Trophoblast cell (in vitro differentiated cells and primary cell): ENCODE data around the gene PPFIA2.

Source experiments
- DNase-seq, 2 donors: peaks; one replicate each; pipeline ENCODE4 v3.0.0-alpha.2; 2016
- H2AFZ ChIP-seq: 2 replicates; pipeline ENCODE4 v1.6.1; 2013; ENCODE audit warnings: low read length, moderate library complexity, mild to moderate bottlenecking; ENCODE audit not compliant: insufficient read depth, poor library complexity
- H2AK5ac ChIP-seq: 2 replicates; pipeline ENCODE4 v1.6.1; 2013; ENCODE audit warnings: mild to moderate bottlenecking, low read length
- H2BK120ac ChIP-seq: 2 replicates; pipeline ENCODE4 v1.6.1; 2013; ENCODE audit warnings: low read length, mild to moderate bottlenecking, moderate library complexity; ENCODE audit not compliant: insufficient read depth, poor library complexity
- H2BK12ac ChIP-seq: 2 replicates; pipeline ENCODE4 v1.6.1; 2013; ENCODE audit warnings: mild to moderate bottlenecking, low read length, moderate library complexity
- H2BK5ac ChIP-seq: 2 replicates; pipeline ENCODE4 v1.6.1; 2013; ENCODE audit warnings: low read length, low read depth, moderate library complexity, mild to moderate bottlenecking; ENCODE audit not compliant: poor library complexity
- H3K14ac ChIP-seq: 2 replicates; pipeline ENCODE4 v1.6.1; 2013; ENCODE audit warnings: mild to moderate bottlenecking, low read length
- H3K18ac ChIP-seq: 2 replicates; pipeline ENCODE4 v1.6.1; 2013; ENCODE audit warnings: mild to moderate bottlenecking, low read length
- H3K23ac ChIP-seq: 2 replicates; pipeline ENCODE4 v1.6.1; 2013; ENCODE audit warnings: low read length
- H3K27ac ChIP-seq: 2 replicates; pipeline ENCODE4 v1.5.1; 2013; ENCODE audit warnings: low read depth, mild to moderate bottlenecking, inconsistent platforms, low read length, moderate library complexity
- H3K27me3 ChIP-seq: 2 replicates; pipeline ENCODE4 v1.6.1; 2013; ENCODE audit warnings: inconsistent platforms, mild to moderate bottlenecking, low read length, moderate library complexity; ENCODE audit not compliant: insufficient read depth
- H3K36me3 ChIP-seq, 2 experiments: 1 replicate in 1 of 2; 2 replicates in 1 of 2; pipeline ENCODE4 v1.6.1; 2013; ENCODE audit warnings: low read length in 2 of 2, mild to moderate bottlenecking in 2 of 2, moderate library complexity in 1 of 2; ENCODE audit not compliant: insufficient read depth in 2 of 2, control insufficient read depth in 1 of 2
- H3K4ac ChIP-seq: 2 replicates; pipeline ENCODE4 v1.6.1; 2013; ENCODE audit warnings: low read depth, mild to moderate bottlenecking, low read length, moderate library complexity
- H3K4me1 ChIP-seq, 2 experiments: 1 replicate in 1 of 2; 2 replicates in 1 of 2; pipeline ENCODE4 v1.6.1; 2013; ENCODE audit warnings: low read length in 2 of 2, mild to moderate bottlenecking in 2 of 2, moderate library complexity in 1 of 2; ENCODE audit not compliant: insufficient read depth in 2 of 2, control insufficient read depth in 1 of 2
- H3K4me2 ChIP-seq: 2 replicates; pipeline ENCODE4 v1.6.1; 2013; ENCODE audit warnings: inconsistent platforms, mild to moderate bottlenecking, low read length, moderate library complexity
- H3K4me3 ChIP-seq: 2 replicates; pipeline ENCODE4 v1.5.1; 2013; ENCODE audit warnings: mild to moderate bottlenecking, low read depth, low read length, inconsistent platforms
- H3K79me1 ChIP-seq: one replicate; pipeline ENCODE4 v1.6.1; 2013; ENCODE audit warnings: low read length
- H3K79me2 ChIP-seq: 2 replicates; pipeline ENCODE4 v1.6.1; 2013; ENCODE audit warnings: low read length, mild to moderate bottlenecking; ENCODE audit not compliant: control insufficient read depth, insufficient read depth, poor library complexity
- H3K9ac ChIP-seq: 2 replicates; pipeline ENCODE4 v1.6.1; 2013; ENCODE audit warnings: mild to moderate bottlenecking, low read length
- H3K9me3 ChIP-seq: 2 replicates; pipeline ENCODE4 v1.6.1; 2013; ENCODE audit warnings: low read depth, mild to moderate bottlenecking, control low read depth, inconsistent platforms, low read length; ENCODE audit not compliant: insufficient read depth
- H4K12ac ChIP-seq: 2 replicates; pipeline ENCODE4 v1.6.1; 2013; ENCODE audit warnings: low read depth, mild to moderate bottlenecking, low read length, moderate library complexity
- H4K8ac ChIP-seq: 2 replicates; pipeline ENCODE4 v1.6.1; 2013; ENCODE audit warnings: low read depth, mild to moderate bottlenecking, low read length, moderate library complexity
- H4K91ac ChIP-seq: one replicate; pipeline ENCODE4 v1.6.1; 2013; ENCODE audit warnings: low read depth, mild to moderate bottlenecking, low read length, moderate library complexity
- WGBS: extraction: QIAGEN DNeasy Blood & Tissue Kit; methylation state at CpG from one replicate; pipeline ENCODE4 v1.1.7; 2013; ENCODE audit warnings: missing lambda C conversion rate; ENCODE audit not compliant: insufficient read length, insufficient coverage; ENCODE audit errors: extremely low coverage; 5-methylcytosine and 5-hydroxymethylcytosine counted together

Gene PPFIA2

DNA sequence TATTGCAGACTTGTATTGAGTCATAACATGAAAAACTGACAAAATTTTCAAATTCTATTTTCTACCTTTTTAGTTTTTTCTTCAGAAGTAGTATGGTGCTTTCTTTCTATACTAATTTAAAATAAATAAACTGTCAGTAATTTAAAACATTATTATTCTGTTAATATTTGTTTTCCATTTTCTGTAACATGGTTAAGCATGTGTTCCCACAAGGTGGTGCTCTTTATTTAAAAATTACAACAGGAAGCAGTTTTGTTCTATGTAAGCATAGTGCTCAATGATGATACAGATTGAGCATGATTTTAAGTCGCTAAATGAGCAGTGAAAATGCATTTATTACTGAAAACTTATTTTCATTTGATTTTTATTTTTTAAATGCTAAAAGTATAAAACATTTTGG, 114.6 kb downstream of the PPFIA2 start:
- Histone ChIP-seq H3K4me3 (no peak overlapping the region), H3K23ac (no peak overlapping the region), H3K4me2 (no peak overlapping the region), H2AK5ac (no peak overlapping the region), H3K27me3 (no peaks in the 10 kb centered on the region), H3K14ac (no peak overlapping the region), H3K4me1 (no peaks in the 10 kb centered on the region), H2AFZ (no peak overlapping the region), H3K36me3 (no peaks in the 10 kb centered on the region), H3K79me1 (no peaks in the 10 kb centered on the region), H3K9ac (no peak overlapping the region), H2BK12ac (no peak overlapping the region), H4K91ac (no peak overlapping the region), H3K18ac (no peak overlapping the region), H3K4ac (no peak overlapping the region), H3K27ac (no peak overlapping the region), H3K9me3 (no peaks in the 10 kb centered on the region), H2BK5ac (no peak overlapping the region), H4K8ac (no peak overlapping the region), H2BK120ac (no peak overlapping the region), H4K12ac (no peak overlapping the region), H3K79me2 (no peaks in the 10 kb centered on the region)
- peak in 1 of 2 donors; percentile 49 for DNase-seq
- WGBS = no CpG with 5 or more reads among the region's 1 CpG

DNA sequence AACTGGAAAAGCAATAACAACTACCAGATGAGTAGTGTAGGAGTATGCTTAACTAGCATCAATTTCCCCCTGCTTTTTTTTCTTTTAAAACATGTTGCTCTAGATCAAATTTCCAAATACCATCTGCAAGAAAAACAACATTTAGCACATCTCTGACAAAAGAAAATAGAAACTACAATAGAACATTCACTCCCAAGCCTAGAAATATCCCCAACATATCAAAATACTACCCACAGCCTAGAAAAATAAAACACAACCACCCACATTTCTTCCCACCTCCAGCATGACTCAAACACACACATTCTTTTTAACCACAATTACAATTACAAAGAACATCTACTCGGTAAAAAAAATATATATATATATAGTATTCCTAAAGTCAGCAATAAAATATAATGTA, 120.0 kb downstream of the PPFIA2 start:
- WGBS = 100% methylated on average over 1 of the region's 1 CpG
- Histone ChIP-seq H3K9ac (no peak overlapping the region), H3K4me3 (no peak overlapping the region), H3K18ac (no peak overlapping the region), H3K4me1 (no peaks in the 10 kb centered on the region), H3K79me2 (no peaks in the 10 kb centered on the region), H4K8ac (no peak overlapping the region), H3K23ac (no peak overlapping the region), H2BK12ac (no peak overlapping the region), H3K36me3 (no peaks in the 10 kb centered on the region), H2AFZ (no peak overlapping the region), H3K4me2 (no peak overlapping the region), H3K4ac (no peak overlapping the region), H3K9me3 (no peaks in the 10 kb centered on the region), H2BK120ac (no peak overlapping the region), H2BK5ac (no peak overlapping the region), H4K12ac (no peak overlapping the region), H3K27me3 (no peaks in the 10 kb centered on the region), H3K79me1 (no peaks in the 10 kb centered on the region), H4K91ac (no peak overlapping the region), H3K14ac (no peak overlapping the region), H2AK5ac (no peak overlapping the region), H3K27ac (no peak overlapping the region)
- DNase-seq = no peak

DNA sequence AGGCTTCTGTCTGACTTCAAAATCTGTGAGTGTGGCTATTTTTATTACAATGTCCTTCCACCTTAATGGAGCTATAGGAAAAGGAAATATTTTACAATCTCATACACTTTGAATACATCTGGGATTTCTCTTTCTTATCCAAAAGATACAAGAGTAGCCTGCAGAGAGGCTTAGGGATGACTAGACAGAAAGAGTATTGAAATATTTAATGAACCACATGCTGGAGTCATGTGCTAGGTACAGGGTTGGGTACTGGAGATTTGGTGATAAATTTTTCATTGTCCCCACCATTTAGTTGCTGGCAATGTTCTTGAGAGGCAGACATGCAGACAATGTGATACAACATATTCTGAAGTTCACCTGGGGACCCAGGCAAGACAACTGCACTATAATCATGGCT, 126.0 kb downstream of the PPFIA2 start:
- no peak overlapping the region for H4K91ac ChIP-seq
- H3K36me3 ChIP-seq = no peaks in the 10 kb centered on the region
- H3K27me3 ChIP-seq = no peaks in the 10 kb centered on the region
- H3K23ac ChIP-seq = no peak overlapping the region
- H2BK5ac ChIP-seq = no peak overlapping the region
- no peak overlapping the region for H2AK5ac ChIP-seq
- no peak for DNase-seq
- no peak overlapping the region for H3K4me2 ChIP-seq
- no peak overlapping the region for H2BK120ac ChIP-seq
- H3K9ac ChIP-seq = no peak overlapping the region
- no peaks in the 10 kb centered on the region for H3K79me2 ChIP-seq
- H2BK12ac ChIP-seq = no peak overlapping the region
- no peak overlapping the region for H3K27ac ChIP-seq
- H3K18ac ChIP-seq = no peak overlapping the region
- H3K9me3 ChIP-seq = no peaks in the 10 kb centered on the region
- H3K4me1 ChIP-seq = no peaks in the 10 kb centered on the region
- H3K4ac ChIP-seq = no peak overlapping the region
- no peak overlapping the region for H3K14ac ChIP-seq
- no peak overlapping the region for H3K4me3 ChIP-seq
- no peaks in the 10 kb centered on the region for H3K79me1 ChIP-seq
- no peak overlapping the region for H4K12ac ChIP-seq
- no peak overlapping the region for H4K8ac ChIP-seq
- H2AFZ ChIP-seq = no peak overlapping the region

DNA sequence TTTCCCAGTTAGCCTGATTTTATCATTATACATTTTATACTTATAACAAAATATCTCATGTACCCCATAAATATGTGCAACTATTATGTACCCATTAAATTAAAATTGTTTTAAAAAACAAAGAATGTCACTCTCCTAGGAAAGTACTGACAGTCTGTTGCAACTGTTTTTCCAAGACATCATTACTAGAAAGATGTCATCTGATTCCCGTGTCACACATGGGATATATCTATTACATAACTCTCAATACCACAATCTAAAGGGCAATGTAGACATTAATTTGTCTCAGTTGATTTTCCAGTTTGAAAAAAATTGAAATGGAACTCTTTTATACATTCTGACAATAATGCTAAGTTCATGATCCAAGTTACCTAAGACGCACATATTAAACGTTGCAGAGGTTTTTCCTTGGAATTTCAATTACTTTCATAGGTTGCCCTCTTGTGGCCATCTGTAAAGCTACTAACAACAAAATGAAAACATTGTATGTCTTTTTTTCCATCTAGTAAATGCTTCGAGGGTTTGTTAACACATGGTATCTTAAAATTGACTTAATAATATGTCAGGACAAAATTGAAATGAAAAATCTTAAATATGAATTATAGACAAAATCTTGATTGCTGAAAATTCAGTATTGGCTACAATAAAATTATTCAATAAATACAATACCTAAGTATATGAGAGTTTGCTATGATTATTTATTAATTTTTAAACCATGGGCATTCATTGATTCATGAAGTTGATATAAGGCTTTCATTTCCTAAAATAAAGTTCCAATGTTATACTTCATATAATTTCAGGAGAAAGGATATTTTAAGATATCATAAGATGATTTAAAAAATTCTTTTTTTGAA, 131.6 kb downstream of the PPFIA2 start:
- Histone ChIP-seq H4K8ac (no peak overlapping the region), H2BK12ac (no peak overlapping the region), H3K14ac (no peak overlapping the region), H4K91ac (no peak overlapping the region), H3K79me2 (no peaks in the 10 kb centered on the region), H3K4me3 (no peak overlapping the region), H2AK5ac (no peak overlapping the region), H3K9ac (no peak overlapping the region), H2BK120ac (no peak overlapping the region), H3K4ac (no peak overlapping the region), H2AFZ (no peak overlapping the region), H3K27me3 (no peaks in the 10 kb centered on the region), H3K36me3 (no peaks in the 10 kb centered on the region), H3K23ac (no peak overlapping the region), H3K4me2 (no peak overlapping the region), H3K27ac (no peak overlapping the region), H4K12ac (no peak overlapping the region), H3K79me1 (no peaks in the 10 kb centered on the region), H3K9me3 (no peaks in the 10 kb centered on the region), H3K4me1 (no peaks in the 10 kb centered on the region), H2BK5ac (no peak overlapping the region), H3K18ac (no peak overlapping the region)
- peak; percentile 7 to 68 for DNase-seq
- WGBS = no CpG with 5 or more reads among the region's 4 CpGs
